ENCODE results near the gene MBD4.

DNA sequence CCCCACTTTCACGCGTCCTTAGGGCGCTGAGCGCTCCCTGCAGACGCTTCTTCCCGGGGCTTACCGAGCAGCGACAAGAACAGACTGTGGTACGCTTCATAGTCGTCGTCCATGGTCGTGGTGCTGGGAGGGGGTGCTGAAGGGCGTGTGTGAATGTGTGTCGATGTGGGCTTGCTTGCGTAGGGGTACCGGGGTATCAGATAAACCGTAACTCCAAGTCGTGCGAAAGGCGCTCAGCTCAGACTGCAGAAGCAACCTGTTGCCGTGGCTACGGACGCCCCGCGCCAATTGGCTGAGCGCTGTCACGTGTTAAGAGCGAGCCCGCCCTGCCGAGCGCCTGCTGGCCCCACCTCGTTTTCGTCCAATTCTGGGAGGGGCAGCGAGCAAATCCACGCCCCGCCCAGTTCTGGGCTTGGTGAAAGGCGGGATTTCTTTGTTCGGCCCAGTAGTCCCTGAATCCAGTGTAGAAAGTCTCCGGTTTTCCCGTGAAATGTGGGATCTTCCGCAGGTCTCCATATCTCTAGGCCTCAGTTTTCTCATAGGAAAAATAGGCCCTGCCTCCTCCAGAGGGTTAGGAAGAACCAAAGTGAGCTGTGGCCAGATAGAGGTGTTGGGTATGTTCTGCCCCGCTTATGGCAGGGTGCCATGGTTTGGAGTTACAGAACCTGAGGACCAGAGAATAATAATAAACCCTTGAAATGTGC lies 11.2 kb downstream of the MBD4 start, which contains the start of gene EFCAB12:
- TF ChIP-seq POLR2A (IDR thresholded peaks at IDR 0.05) (no peak), POLR2AphosphoS5 (IDR thresholded peaks at IDR 0.05) (peak; percentile 86 to 93 (median 87))
- TF ChIP-seq, protein P1, sequence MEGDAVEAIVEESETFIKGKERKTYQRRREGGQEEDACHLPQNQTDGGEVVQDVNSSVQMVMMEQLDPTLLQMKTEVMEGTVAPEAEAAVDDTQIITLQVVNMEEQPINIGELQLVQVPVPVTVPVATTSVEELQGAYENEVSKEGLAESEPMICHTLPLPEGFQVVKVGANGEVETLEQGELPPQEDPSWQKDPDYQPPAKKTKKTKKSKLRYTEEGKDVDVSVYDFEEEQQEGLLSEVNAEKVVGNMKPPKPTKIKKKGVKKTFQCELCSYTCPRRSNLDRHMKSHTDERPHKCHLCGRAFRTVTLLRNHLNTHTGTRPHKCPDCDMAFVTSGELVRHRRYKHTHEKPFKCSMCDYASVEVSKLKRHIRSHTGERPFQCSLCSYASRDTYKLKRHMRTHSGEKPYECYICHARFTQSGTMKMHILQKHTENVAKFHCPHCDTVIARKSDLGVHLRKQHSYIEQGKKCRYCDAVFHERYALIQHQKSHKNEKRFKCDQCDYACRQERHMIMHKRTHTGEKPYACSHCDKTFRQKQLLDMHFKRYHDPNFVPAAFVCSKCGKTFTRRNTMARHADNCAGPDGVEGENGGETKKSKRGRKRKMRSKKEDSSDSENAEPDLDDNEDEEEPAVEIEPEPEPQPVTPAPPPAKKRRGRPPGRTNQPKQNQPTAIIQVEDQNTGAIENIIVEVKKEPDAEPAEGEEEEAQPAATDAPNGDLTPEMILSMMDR (IDR thresholded peaks at IDR 0.05 in 8 of 11, conservative IDR thresholded peaks at IDR 0.05 in 3 of 11): no peak
